GM21576 (cell line): Measurements from ENCODE around the gene MAP3K20.
"Not testable (repeated sequence)": the region's sequence is repeated elsewhere in the genome, so short reads cannot be mapped to it uniquely, and the experiment has no call there.

Experiments used
- ATAC-seq: cut with Tn5 transposase; IDR thresholded peaks from one replicate; pipeline ENCODE4 v1.9.1; 2021; ENCODE audit warnings: mild to moderate bottlenecking, moderate library complexity; ENCODE audit not compliant: unreplicated experiment

Gene MAP3K20

DNA sequence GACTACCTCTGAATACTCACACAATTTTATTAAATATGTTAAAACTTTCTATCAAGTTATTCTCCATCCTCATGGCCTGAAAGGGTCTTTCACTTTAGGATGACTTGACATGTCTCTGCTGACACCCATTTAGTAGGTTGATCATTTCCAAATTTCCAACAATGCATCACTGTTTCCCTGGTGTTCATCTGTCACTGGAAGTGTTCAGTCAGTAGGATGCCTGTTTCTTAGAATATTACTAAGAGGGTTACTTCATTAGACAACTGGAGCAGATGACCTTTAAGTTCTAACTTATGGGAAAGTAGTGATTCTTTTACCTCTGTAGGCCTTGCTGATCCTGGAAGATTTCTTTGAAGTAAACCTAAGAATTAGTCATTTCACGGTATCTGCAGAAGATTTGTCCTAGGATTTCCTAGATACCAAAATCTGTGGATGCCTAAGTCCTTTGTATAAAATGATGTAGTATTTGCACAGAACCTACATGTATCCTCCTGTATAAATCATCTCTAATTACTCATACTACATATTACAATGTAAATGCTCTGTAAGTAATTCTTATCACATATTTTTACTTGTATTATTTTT lies 77.7 kb downstream of the MAP3K20 start:
- no peak for ATAC-seq

DNA sequence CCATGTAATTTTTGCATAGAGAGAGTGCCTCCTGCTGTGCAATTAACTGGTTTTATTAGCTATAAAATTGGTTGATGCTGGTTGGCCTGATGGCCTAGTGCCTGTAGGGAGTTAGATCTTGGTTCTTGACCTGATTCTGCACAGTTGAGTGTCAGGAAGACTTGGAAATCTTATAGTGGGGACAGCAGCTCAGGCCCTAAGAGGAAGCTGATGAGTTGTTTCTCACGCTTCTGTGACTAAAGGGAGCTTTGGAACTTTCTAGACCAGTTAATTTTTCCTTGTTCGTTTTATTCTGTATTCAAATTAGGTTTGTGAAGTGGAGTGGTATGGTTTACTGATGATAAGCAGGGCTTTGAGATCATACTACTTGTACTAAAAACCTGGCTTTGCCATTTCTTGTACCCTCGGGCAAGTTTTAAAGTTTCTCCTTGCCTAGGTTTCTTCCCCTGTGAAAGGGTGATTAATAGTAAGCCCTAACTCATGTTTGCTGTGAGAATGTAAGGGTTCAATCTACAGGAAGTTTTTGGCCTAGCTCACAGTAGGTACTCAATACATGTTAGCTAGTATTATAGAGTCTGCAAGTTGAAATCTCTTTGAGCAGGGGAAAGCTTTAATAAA lies 82.1 kb downstream of the MAP3K20 start:
- no peak for ATAC-seq

- no peak for ATAC-seq
Measured at GRCh38 chr2:173159791-173160463, 84.3 kb downstream of the MAP3K20 start.

DNA sequence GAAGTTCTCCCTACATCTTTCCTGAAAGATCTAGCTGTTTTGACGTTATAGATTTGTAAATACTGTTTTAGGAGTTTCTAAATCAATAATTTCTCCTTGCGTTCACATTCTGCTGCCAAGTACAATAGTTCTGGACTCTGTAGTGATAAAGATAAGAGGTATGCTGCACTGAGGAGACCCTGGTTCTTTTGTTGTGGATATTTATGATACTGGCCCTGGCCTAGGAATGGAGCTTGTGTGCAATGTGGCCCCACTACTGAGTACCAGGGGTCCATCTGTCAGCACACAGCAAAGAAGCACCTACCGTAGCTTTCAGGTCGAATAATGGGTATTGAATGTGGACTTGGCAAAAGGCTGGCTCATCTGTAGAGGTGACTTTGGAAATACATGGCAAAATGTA lies 85.0 kb downstream of the MAP3K20 start:
- no peak for ATAC-seq

GRCh38 chr2:173161040-173161439 lies 85.4 kb downstream of the MAP3K20 start:
- no peak for ATAC-seq

DNA sequence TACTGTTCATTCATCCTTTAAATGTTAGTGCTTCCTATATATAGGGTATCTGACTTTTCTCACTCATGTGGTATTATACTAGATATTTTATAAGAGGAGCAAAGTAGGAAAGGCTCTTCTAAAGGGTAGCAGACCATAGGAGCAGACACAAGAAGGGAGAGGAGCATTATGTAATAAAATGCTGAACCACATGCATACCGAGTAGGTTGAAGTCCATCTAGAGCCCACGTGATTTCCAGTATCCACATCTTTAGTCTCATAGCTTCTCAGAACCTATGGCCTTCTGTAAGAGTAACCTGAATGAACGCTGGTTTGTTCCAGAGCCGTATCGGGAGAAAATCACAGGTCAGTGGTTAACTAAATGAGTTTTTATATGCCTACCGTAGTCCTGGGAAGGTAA lies 85.9 kb downstream of the MAP3K20 start:
- ATAC-seq = no peak

DNA sequence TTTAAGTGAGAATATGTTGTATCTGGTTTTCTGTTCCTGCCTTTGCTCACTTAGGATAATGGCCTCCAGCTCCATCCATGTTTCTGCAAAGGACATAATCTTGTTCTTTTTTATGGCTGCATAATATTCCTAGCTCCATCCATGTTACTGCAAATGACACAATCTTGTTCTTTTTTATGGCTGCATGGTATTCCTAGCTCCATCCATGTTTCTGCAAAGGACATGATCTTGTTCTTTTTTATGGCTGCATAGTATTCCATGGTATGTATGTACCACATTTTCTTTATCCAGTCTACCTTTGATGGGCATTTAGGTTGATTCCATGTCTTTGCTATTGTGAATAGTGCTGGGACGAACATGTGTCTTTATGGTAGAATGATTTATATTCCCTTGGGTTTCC lies 87.7 kb downstream of the MAP3K20 start:
- ATAC-seq = not testable (repeated sequence)

DNA sequence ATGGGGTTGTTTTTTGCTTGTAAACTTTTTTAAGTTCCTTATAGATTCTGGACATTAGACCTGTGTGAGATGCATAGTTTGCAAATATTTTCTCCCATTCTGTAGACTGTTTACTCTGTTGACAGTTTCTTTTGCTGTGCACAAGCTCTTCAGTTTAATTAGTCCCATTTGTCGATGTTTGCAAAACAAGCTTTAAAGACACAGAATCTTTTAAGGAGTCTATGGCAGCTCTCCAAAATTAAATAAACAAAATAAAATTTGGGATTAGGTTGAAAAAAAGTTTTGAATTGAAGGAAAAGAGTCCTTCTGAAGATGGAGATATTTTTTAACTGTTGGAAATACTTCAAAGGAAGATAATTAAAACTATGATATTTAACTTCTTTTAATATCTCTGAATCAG lies 88.8 kb downstream of the MAP3K20 start:
- ATAC-seq = no peak

GRCh38 chr2:173165443-173166238 lies 90.0 kb downstream of the MAP3K20 start:
- no peak for ATAC-seq

- no peak for ATAC-seq
Measured at GRCh38 chr2:173171321-173171720, 95.7 kb downstream of the MAP3K20 start.

DNA sequence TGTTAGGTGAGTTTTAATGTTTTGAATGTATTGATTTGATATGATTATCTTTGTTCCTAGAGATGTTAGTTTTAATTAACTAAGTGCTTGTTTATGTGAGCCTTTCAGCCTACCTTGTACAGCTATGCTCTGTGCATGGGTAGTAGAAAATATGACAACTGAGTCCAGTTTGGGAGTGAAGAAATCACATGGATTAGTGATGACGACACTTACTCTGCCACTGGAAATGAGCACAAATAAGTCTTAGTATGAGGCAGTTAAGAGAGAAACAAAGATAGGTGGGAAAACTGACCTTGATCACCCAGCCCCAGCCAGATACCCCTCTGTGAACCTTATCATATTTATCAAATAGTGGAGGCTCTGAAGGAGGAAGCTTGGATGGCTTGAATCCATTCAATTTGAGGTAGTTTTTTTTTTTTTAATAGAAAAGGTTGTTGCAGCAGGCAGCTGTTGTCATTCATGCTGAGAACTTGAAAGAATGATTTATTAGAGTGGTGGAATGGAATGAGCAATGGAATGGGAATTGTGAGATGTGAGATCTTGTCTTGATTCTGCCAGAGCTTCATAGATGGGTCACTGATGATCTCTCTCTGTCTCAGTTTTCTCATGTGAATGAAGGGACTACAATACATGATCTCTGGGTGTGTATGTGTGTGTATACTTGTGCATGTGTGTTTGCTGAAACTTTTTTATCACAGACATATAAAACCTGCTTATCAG lies 96.4 kb downstream of the MAP3K20 start:
- no peak for ATAC-seq

GRCh38 chr2:173174339-173174738 lies 98.7 kb downstream of the MAP3K20 start:
- ATAC-seq = not testable (repeated sequence)

GRCh38 chr2:173175222-173175621 lies 99.6 kb downstream of the MAP3K20 start:
- ATAC-seq = no peak

DNA sequence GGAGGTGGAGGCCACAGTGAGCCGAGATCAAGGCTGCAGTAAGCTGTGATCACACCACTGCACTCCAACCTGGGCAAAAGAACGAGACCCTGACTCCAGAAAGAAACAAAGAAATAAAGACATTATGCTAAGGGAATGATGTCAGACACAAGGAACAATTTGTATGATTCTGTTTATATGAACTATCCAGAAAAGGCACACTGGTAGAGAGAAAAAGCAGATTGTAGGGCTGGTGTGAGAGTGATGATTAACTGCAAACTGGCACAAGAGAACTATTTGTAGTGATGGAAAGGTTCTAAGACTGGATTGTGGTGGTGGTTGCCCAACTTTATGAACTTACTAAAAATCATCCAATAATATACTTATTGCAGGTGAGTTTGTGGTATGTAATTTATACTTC lies 106.3 kb downstream of the MAP3K20 start:
- no peak for ATAC-seq

GRCh38 chr2:173184031-173185004 lies 108.7 kb downstream of the MAP3K20 start:
- ATAC-seq = no peak

GRCh38 chr2:173185437-173185836 lies 109.8 kb downstream of the MAP3K20 start:
- no peak for ATAC-seq

GRCh38 chr2:173187941-173188788 lies 112.5 kb downstream of the MAP3K20 start:
- ATAC-seq = no peak

DNA sequence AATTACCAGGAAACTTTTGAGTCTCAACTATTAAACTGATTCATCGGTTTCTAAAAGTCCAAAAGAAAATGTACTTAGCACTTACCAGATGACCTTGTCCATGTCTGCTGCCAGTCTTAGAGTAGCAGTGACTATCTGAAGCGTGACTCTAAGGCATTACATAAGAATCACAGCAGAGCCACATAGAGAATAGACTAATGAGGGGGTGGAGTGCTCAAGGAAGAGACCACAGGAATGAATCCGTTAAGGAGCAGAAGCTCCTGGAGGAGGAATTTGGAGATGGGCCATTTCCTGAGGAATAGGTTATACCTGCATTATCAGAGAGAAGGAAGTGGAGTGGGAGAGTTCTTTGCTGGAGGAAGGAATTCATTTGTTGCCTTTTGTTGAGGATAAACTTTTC lies 116.0 kb downstream of the MAP3K20 start:
- ATAC-seq = no peak

DNA sequence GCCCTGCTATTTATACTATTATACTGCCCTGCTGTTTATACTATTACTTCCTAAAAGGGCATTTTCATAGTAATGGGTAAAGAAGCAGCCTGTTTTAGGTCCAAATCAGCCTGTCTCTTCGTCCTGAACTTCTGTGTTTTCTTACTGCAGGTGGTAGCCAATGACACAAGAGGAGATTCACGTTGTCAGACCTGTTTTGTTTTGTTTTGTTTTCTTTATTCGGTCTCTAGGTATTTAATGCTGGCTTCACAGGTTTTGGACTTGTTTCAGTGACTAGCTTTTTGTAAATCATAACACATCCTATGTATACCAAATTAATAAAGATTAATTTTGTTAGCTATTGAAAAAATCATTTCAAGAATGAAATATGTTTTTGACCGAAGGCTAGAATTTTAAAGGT lies 116.4 kb downstream of the MAP3K20 start:
- ATAC-seq = no peak
